CD14-positive monocyte (primary cell): ENCODE results near the gene BET1L. TPM values are rescaled to one million over a fixed set of nuclear protein-coding genes. Genes with fewer than 3 reads are reported as not detected.

Experiments used
- DNase-seq, 3 donors: peaks; one replicate each; pipeline ENCODE4 v3.0.0-alpha.2; 2011 to 2022
- H2AFZ ChIP-seq: 2 replicates; pipeline ENCODE4 v1.6.0; 2012; ENCODE audit warnings: mild to moderate bottlenecking, low read depth, low read length, inconsistent platforms; ENCODE audit not compliant: insufficient read depth, poor library complexity, severe bottlenecking
- H3K27ac ChIP-seq, 2 donors: 1 replicate in 1 of 2; 2 replicates in 1 of 2; pipeline ENCODE4 v1.5.1; 2012 to 2013; ENCODE audit warnings: low read length in 2 of 2, control low read depth in 1 of 2, inconsistent platforms in 1 of 2, low read depth in 1 of 2, mild to moderate bottlenecking in 1 of 2
- H3K27me3 ChIP-seq, 2 donors: one replicate each; pipeline versions ENCODE4 v1.6.0 to v1.6.1; 2011 to 2013; ENCODE audit warnings: low read length in 2 of 2; ENCODE audit not compliant: control insufficient read depth in 2 of 2, insufficient read depth in 2 of 2
- H3K36me3 ChIP-seq, 2 donors: replicated peaks in 1 of 2; 1 replicate in 1 of 2; 2 replicates in 1 of 2; pipeline versions ENCODE4 v1.5.1 to v1.6.1; 2012 to 2013; ENCODE audit warnings: low read length in 2 of 2, control low read depth in 1 of 2, inconsistent platforms in 1 of 2, mild to moderate bottlenecking in 1 of 2; ENCODE audit not compliant: insufficient read depth in 2 of 2, control insufficient read depth in 1 of 2
- H3K4me1 ChIP-seq, 2 donors: 1 replicate in 1 of 2; 2 replicates in 1 of 2; pipeline versions ENCODE4 v1.5.1 to v1.6.1; 2012 to 2013; ENCODE audit warnings: low read length in 2 of 2, control low read depth in 1 of 2, inconsistent platforms in 1 of 2, mild to moderate bottlenecking in 1 of 2, moderate library complexity in 1 of 2; ENCODE audit not compliant: insufficient read depth in 2 of 2, control insufficient read depth in 1 of 2
- H3K4me2 ChIP-seq: replicated peaks from 2 replicates; pipeline ENCODE3; 2012; ENCODE audit warnings: low read length, moderate library complexity, mild to moderate bottlenecking; ENCODE audit not compliant: poor library complexity, severe bottlenecking; ENCODE audit errors: extremely low read depth
- H3K4me3 ChIP-seq, 3 experiments: fragments of 200-600 bp in 1 of 3; sonication (generic) in 1 of 3; replicated peaks in 1 of 3; 1 replicate in 2 of 3; 2 replicates in 1 of 3; pipeline ENCODE4 v1.5.1; 2011 to 2013; ENCODE audit warnings: low read length in 3 of 3, mild to moderate bottlenecking in 3 of 3, control low read depth in 2 of 3, low read depth in 2 of 3, inconsistent platforms in 1 of 3, moderate library complexity in 1 of 3
- H3K79me2 ChIP-seq: 2 replicates; pipeline ENCODE4 v1.6.0; 2012; ENCODE audit warnings: mild to moderate bottlenecking, control low read depth, inconsistent platforms, low read length, moderate library complexity; ENCODE audit not compliant: insufficient read depth
- H3K9ac ChIP-seq: 2 replicates; pipeline ENCODE4 v1.6.0; 2017; ENCODE audit warnings: low read length, mild to moderate bottlenecking; ENCODE audit not compliant: insufficient read depth, poor library complexity, severe bottlenecking
- H3K9me3 ChIP-seq, 2 donors: replicated peaks in 1 of 2; 1 replicate in 1 of 2; 2 replicates in 1 of 2; pipeline versions ENCODE4 v1.5.1 to v1.6.1; 2012 to 2013; ENCODE audit warnings: low read length in 2 of 2, control low read depth in 1 of 2; ENCODE audit not compliant: control insufficient read depth in 1 of 2, insufficient read depth in 1 of 2
- H4K20me1 ChIP-seq: 2 replicates; pipeline ENCODE4 v1.6.0; 2012; ENCODE audit warnings: mild to moderate bottlenecking, low read length, control low read depth, moderate library complexity; ENCODE audit not compliant: insufficient read depth
- H3K27ac Mint-ChIP-seq, 7 donors: one replicate each; pipeline ENCODE4 v1.8.0; 2020; ENCODE audit warnings: mild to moderate bottlenecking in 7 of 7, mixed read lengths in 7 of 7, moderate library complexity in 6 of 7, inconsistent platforms in 2 of 7
- H3K27me3 Mint-ChIP-seq, 3 donors: one replicate each; pipeline ENCODE4 v1.8.0; 2021 to 2022; ENCODE audit warnings: low read depth in 3 of 3, mild to moderate bottlenecking in 3 of 3, mixed read lengths in 3 of 3, moderate library complexity in 3 of 3, inconsistent platforms in 1 of 3
- H3K36me3 Mint-ChIP-seq, 2 donors: one replicate each; pipeline ENCODE4 v1.8.0; 2020; ENCODE audit warnings: mixed read lengths in 2 of 2, inconsistent platforms in 1 of 2, mild to moderate bottlenecking in 1 of 2
- H3K4me1 Mint-ChIP-seq: one replicate; pipeline ENCODE4 v1.8.0; 2020; ENCODE audit warnings: mild to moderate bottlenecking, mixed read lengths
- H3K4me3 Mint-ChIP-seq, 2 donors: one replicate each; pipeline ENCODE4 v1.8.0; 2020; ENCODE audit warnings: mild to moderate bottlenecking in 2 of 2, mixed read lengths in 2 of 2, moderate library complexity in 1 of 2
- H3K9me3 Mint-ChIP-seq, 7 donors: one replicate each; pipeline ENCODE4 v1.8.0; 2020 to 2022; ENCODE audit warnings: mixed read lengths in 7 of 7, mild to moderate bottlenecking in 6 of 7, moderate library complexity in 6 of 7, inconsistent platforms in 2 of 7
- CTCF ChIP-seq: fragments of 200-600 bp; IDR thresholded peaks from one replicate; pipeline ENCODE4 v1.8.0; 2022; ENCODE audit warnings: antibody characterized with exemption, mild to moderate bottlenecking
- WGBS: methylation state at CpG from one replicate; pipeline ENCODE4 v1.1.5; 2013; ENCODE audit warnings: missing lambda C conversion rate; ENCODE audit not compliant: insufficient coverage; 5-methylcytosine and 5-hydroxymethylcytosine counted together
- intact Hi-C, 2 donors: fragments of 100-400 bp; cut with micrococcal nuclease; formaldehyde crosslinking; loops; one replicate each; pipeline versions ENCODE4 v1.15.0 to v1.15.1; 2023
- polyA plus RNA-seq, 3 donors: library from polyadenylated mRNA; depleted of rRNA in 1 of 3; unstranded in 2 of 3; stranded (reverse) in 1 of 3; fragments of 300-500 nt in 2 of 3; fragments of >200 nt in 1 of 3; fragmentation: Illumina TruSeq in 2 of 3; gene quantifications; 1 replicate in 2 of 3; 2 replicates in 1 of 3; pipeline ENCODE4 v1.2.3, GENCODE V29; 2012 to 2021

Gene BET1L
- polyA plus RNA-seq, 3 donors: 9.5 to 37.3 (median 29.3) TPM

- Histone ChIP-seq H3K79me2 (peaks cover 49% of the 10 kb centered on the region), H3K4me2 (peak overlapping the region; percentile 86), H3K27ac (peak overlapping the region in 1 of 2 donors; percentile 100), H3K27me3 (no peaks in the 10 kb centered on the region), H3K4me1 (peaks cover 29 to 45% of the 10 kb centered on the region in 2 donors), H2AFZ (no peak overlapping the region), H3K36me3 (peaks cover 58 to 66% of the 10 kb centered on the region in 2 donors), H3K4me3 (peak overlapping the region in 1 of 3 experiments; percentile 98), H4K20me1 (peaks cover 63% of the 10 kb centered on the region), H3K9ac (no peak overlapping the region), H3K9me3 (no peaks in the 10 kb centered on the region)
- Mint-ChIP-seq H3K27me3 (peaks cover 0 to 6% (median 2%) of the 10 kb centered on the region in 3 donors), H3K36me3 (peaks cover 54 to 66% of the 10 kb centered on the region in 2 donors), H3K4me1 (peaks cover 35% of the 10 kb centered on the region), H3K9me3 (no peaks in the 10 kb centered on the region), H3K4me3 (peak overlapping the region in 1 of 2 donors; percentile 98), H3K27ac (peak overlapping the region in 3 of 7 donors; percentile 56 to 83 (median 75))
- TF ChIP-seq CTCF: no peak
- 98% methylated on average over 9 of the region's 9 CpGs for WGBS
- DNase-seq: no peak
- intact Hi-C loops: no loop called here
Measured at GRCh38 chr11:210122-210802, 3.1 kb upstream of the BET1L start.

GRCh38 chr11:209275-210121, 2.3 kb upstream of the BET1L start:
- peak overlapping the region in 1 of 2 donors; percentile 100 for H3K27ac ChIP-seq
- intact Hi-C loops: loop anchor here in 1 of 2 donors (2.0 to 10.0 kb wide), 3 partner anchors 58 to 295 kb away; partner anchors contain the start of gene RNH1
- Mint-ChIP-seq H3K27ac (peak overlapping the region; percentile 53 to 100 (median 84)), H3K36me3 (peaks cover 57 to 66% of the 10 kb centered on the region in 2 donors), H3K9me3 (no peaks in the 10 kb centered on the region), H3K4me3 (peak overlapping the region; percentile 97 to 98), H3K27me3 (peaks cover 0 to 4% (median 2%) of the 10 kb centered on the region in 3 donors), H3K4me1 (peaks cover 36% of the 10 kb centered on the region)
- peaks cover 54% of the 10 kb centered on the region for H3K79me2 ChIP-seq
- H3K27me3 ChIP-seq: no peaks in the 10 kb centered on the region
- peak overlapping the region; percentile 98 for H3K9ac ChIP-seq
- no peaks in the 10 kb centered on the region for H3K9me3 ChIP-seq
- peaks cover 61% of the 10 kb centered on the region for H4K20me1 ChIP-seq
- H3K4me1 ChIP-seq: peaks cover 29 to 45% of the 10 kb centered on the region in 2 donors
- no peak for TF ChIP-seq CTCF
- H2AFZ ChIP-seq: peak overlapping the region; percentile 62
- whole genome bisulfite sequencing: 59% methylated on average over 27 of the region's 29 CpGs
- peak in 1 of 3 donors; percentile 13 for DNase-seq
- H3K36me3 ChIP-seq: peaks cover 59 to 66% of the 10 kb centered on the region in 2 donors
- H3K4me2 ChIP-seq: peak overlapping the region; percentile 86
- H3K4me3 ChIP-seq: peak overlapping the region; percentile 69 to 98 (median 81)
